A549 (cell line): ENCODE measurements around the gene NOTCH4. TPM values are rescaled to one million over a fixed set of nuclear protein-coding genes. Genes with fewer than 3 reads are reported as not detected.

Experiments used
- ATAC-seq, 2 experiments: fragments of 200-7000 bp in 1 of 2; fragments of >200 bp in 1 of 2; cut with Nextera tagmentation in 1 of 2; cut with Tn5 transposase in 1 of 2; 3 replicates each; pipeline versions ENCODE4 v1.8.0 to v1.9.1; 2018 to 2020; ENCODE audit warnings: mild to moderate bottlenecking in 1 of 2, moderate library complexity in 1 of 2
- CTCF ChIA-PET: fragments of 300-600 bp; sonication (Branson Sonifier 250); formaldehyde crosslinking; extraction: SDS; loops from one replicate; lab custom pipeline; 2021; ENCODE audit warnings: antibody characterized with exemption, inconsistent platforms; lab: Yijun Ruan, JAX
- POLR2A ChIA-PET: fragments of 350-600 bp; formaldehyde crosslinking; extraction: SDS; loops from one replicate; lab custom pipeline; 2021; ENCODE audit warnings: antibody characterized with exemption, inconsistent platforms; lab: Yijun Ruan, JAX
- DNase-seq, 2 experiments: peaks; one replicate each; pipeline versions ENCODE4 v3.0.0 to v3.0.0-alpha.2; 2011 to 2016; ENCODE audit warnings: low read depth in 1 of 2, low spot score in 1 of 2
- FAIRE-seq: peaks from 2 replicates; lab custom pipeline; 2011; peaks lifted over from hg19 to GRCh38; lab: Jason Lieb, UNC
- H3K27ac ChIP-seq, 2 experiments: fragments of >200 bp; sonication (Bioruptor Twin); formaldehyde crosslinking; 3 replicates each; pipeline ENCODE4 v1.5.1; 2016 to 2017
- H3K4me1 ChIP-seq: fragments of >200 bp; sonication (Bioruptor Twin); formaldehyde crosslinking; 3 replicates; pipeline ENCODE4 v1.6.1; 2016
- H3K4me2 ChIP-seq: fragments of >200 bp; sonication (Bioruptor Twin); formaldehyde crosslinking; 3 replicates; pipeline ENCODE4 v1.6.1; 2016
- H3K4me3 ChIP-seq: fragments of >200 bp; sonication (Bioruptor Twin); formaldehyde crosslinking; 3 replicates; pipeline ENCODE4 v1.5.1; 2016
- H3K9me3 ChIP-seq: fragments of >200 bp; sonication (Bioruptor Twin); formaldehyde crosslinking; 3 replicates; pipeline ENCODE4 v1.6.1; 2016
- BHLHE40 ChIP-seq: IDR thresholded peaks from 2 replicates; pipeline ENCODE4 v1.6.1; 2012; ENCODE audit warnings: low read depth, low read length, inconsistent platforms
- CBX8 ChIP-seq: fragments of 200-600 bp; sonication (generic); IDR thresholded peaks from 2 replicates; pipeline ENCODE4 v1.6.1; 2016
- CEBPB ChIP-seq, 2 experiments: fragments of >200 bp in 1 of 2; sonication (Bioruptor Twin) in 1 of 2; formaldehyde crosslinking in 1 of 2; IDR thresholded peaks; 2 replicates each; pipeline ENCODE4 v1.6.1; 2012 to 2016
- CTCF ChIP-seq: fragments of >200 bp; sonication (Bioruptor Twin); formaldehyde crosslinking; IDR thresholded peaks from 3 replicates; pipeline ENCODE4 v1.5.1; 2016
- EHMT2 ChIP-seq: fragments of 200-600 bp; sonication (generic); IDR thresholded peaks from 2 replicates; pipeline ENCODE4 v1.6.1; 2016; ENCODE audit warnings: antibody characterized with exemption, low read depth, mild to moderate bottlenecking, moderate library complexity
- EP300 ChIP-seq, 2 experiments: fragments of >200 bp; sonication (Bioruptor Twin); formaldehyde crosslinking; IDR thresholded peaks; 2 replicates in 1 of 2; 3 replicates in 1 of 2; pipeline ENCODE4 v1.6.1; 2016 to 2017
- ESRRA ChIP-seq: fragments of 150-350 bp; IDR thresholded peaks from 2 replicates; pipeline ENCODE4 v1.6.1; 2014; ENCODE audit warnings: mild to moderate bottlenecking, low read length, borderline replicate concordance
- FOSB ChIP-seq: fragments of 250-450 bp; sonication (Bioruptor Pico); IDR thresholded peaks from 2 replicates; pipeline ENCODE4 v1.5.0; 2020; ENCODE audit warnings: mild to moderate bottlenecking, moderate library complexity
- FOSL2 ChIP-seq, 2 experiments: fragments of 450-650 bp in 1 of 2; fragments of >200 bp in 1 of 2; sonication (Bioruptor Twin) in 1 of 2; formaldehyde crosslinking; IDR thresholded peaks; 2 replicates each; pipeline versions ENCODE4 v1.5.0 to v1.6.1; 2016 to 2020; ENCODE audit warnings: mild to moderate bottlenecking in 1 of 2, moderate library complexity in 1 of 2
- FOXS1 ChIP-seq: fragments of 250-450 bp; sonication (Bioruptor Pico); IDR thresholded peaks from 2 replicates; pipeline ENCODE4 v1.5.0; 2020; ENCODE audit warnings: mild to moderate bottlenecking, moderate library complexity
- GATA3 ChIP-seq: IDR thresholded peaks from 2 replicates; pipeline ENCODE4 v1.6.1; 2012; ENCODE audit warnings: borderline replicate concordance
- HEYL ChIP-seq: fragments of 250-450 bp; sonication (Bioruptor Pico); IDR thresholded peaks from 2 replicates; pipeline ENCODE4 v1.8.0; 2021; ENCODE audit warnings: mild to moderate bottlenecking, moderate library complexity
- JUN ChIP-seq, 2 experiments: fragments of >200 bp; sonication (Bioruptor Twin); formaldehyde crosslinking; IDR thresholded peaks; 2 replicates in 1 of 2; 3 replicates in 1 of 2; pipeline ENCODE4 v1.6.1; 2016 to 2017
- JUNB ChIP-seq: fragments of >200 bp; sonication (Bioruptor Twin); formaldehyde crosslinking; IDR thresholded peaks from 2 replicates; pipeline ENCODE4 v1.6.1; 2016
- KDM5A ChIP-seq: fragments of 200-600 bp; sonication (generic); IDR thresholded peaks from 2 replicates; pipeline ENCODE4 v1.6.1; 2016; ENCODE audit warnings: antibody characterized with exemption, mild to moderate bottlenecking
- MAFK ChIP-seq: fragments of 450-650 bp; IDR thresholded peaks from 2 replicates; pipeline ENCODE4 v1.6.1; 2014; ENCODE audit not compliant: partially characterized antibody
- MAZ ChIP-seq: fragments of 150-350 bp; IDR thresholded peaks from 2 replicates; pipeline ENCODE4 v1.6.1; 2014; ENCODE audit warnings: antibody characterized with exemption, low read depth, low read length, borderline replicate concordance
- MYC ChIP-seq: IDR thresholded peaks from 2 replicates; pipeline ENCODE4 v1.6.1; 2012; ENCODE audit warnings: mild to moderate bottlenecking, inconsistent platforms, low read length, improper control_type of control experiment, borderline replicate concordance
- NFE2L2 ChIP-seq: fragments of 150-350 bp; conservative IDR thresholded peaks from 2 replicates; pipeline ENCODE4 v1.6.1; 2014; ENCODE audit warnings: low read length
- PBX3 ChIP-seq: IDR thresholded peaks from 2 replicates; pipeline ENCODE4 v1.6.1; 2012
- PHF8 ChIP-seq: fragments of 200-600 bp; sonication (generic); IDR thresholded peaks from 2 replicates; pipeline ENCODE4 v1.6.1; 2016; ENCODE audit warnings: low read depth, mild to moderate bottlenecking, antibody characterized with exemption, moderate library complexity, borderline replicate concordance
- RAD21 ChIP-seq, 2 experiments: fragments of >200 bp in 1 of 2; sonication (Bioruptor Twin) in 1 of 2; formaldehyde crosslinking in 1 of 2; IDR thresholded peaks in 1 of 2; conservative IDR thresholded peaks in 1 of 2; 2 replicates in 1 of 2; 3 replicates in 1 of 2; pipeline ENCODE4 v1.6.1; 2012 to 2018; ENCODE audit warnings: inconsistent platforms in 1 of 2
- RNF2 ChIP-seq: fragments of 200-600 bp; sonication (generic); IDR thresholded peaks from 2 replicates; pipeline ENCODE4 v1.6.1; 2016; ENCODE audit warnings: low read depth, mild to moderate bottlenecking, antibody characterized with exemption, moderate library complexity, borderline replicate concordance
- SREBF2 ChIP-seq: fragments of 450-650 bp; IDR thresholded peaks from 2 replicates; pipeline ENCODE4 v1.6.1; 2014; ENCODE audit warnings: mild to moderate bottlenecking, moderate library complexity
- TFCP2L1 ChIP-seq: fragments of 250-450 bp; sonication (Bioruptor Pico); IDR thresholded peaks from 2 replicates; pipeline ENCODE4 v1.5.0; 2021; ENCODE audit warnings: mild to moderate bottlenecking
- ZFP36 ChIP-seq: fragments of 450-650 bp; IDR thresholded peaks from 2 replicates; pipeline ENCODE4 v1.6.1; 2014; ENCODE audit warnings: borderline replicate concordance; ENCODE audit not compliant: partially characterized antibody
- ZSCAN20 ChIP-seq: fragments of 250-450 bp; sonication (Bioruptor Pico); IDR thresholded peaks from 2 replicates; pipeline ENCODE4 v1.8.0; 2022; ENCODE audit warnings: mild to moderate bottlenecking, moderate library complexity
- WGBS: methylation state at CpG from one replicate; pipeline ENCODE4 v1.1.6; 2017; ENCODE audit errors: missing lambda C conversion rate; 5-methylcytosine and 5-hydroxymethylcytosine counted together
- polyA plus RNA-seq, 4 experiments: library from polyadenylated mRNA; depleted of rRNA in 3 of 4; stranded (reverse); fragments of >200 nt; fragmentation: RNase III in 1 of 4; extraction: RNeasy Plus Mini Kit Qiagen cat#74134 plus additional on column Dnase treatment in 1 of 4; gene quantifications; 2 replicates in 3 of 4; 3 replicates in 1 of 4; pipeline ENCODE4 v1.2.3, GENCODE V29; 2011 to 2017
- TF ChIP-seq, protein P1 (sequence below): fragments of 250-450 bp; sonication (Bioruptor Pico); IDR thresholded peaks from 2 replicates; pipeline ENCODE4 v1.5.0; 2020; ENCODE audit warnings: low read depth, mild to moderate bottlenecking, moderate library complexity
- TF ChIP-seq, protein P2 (sequence below): IDR thresholded peaks from 2 replicates; pipeline ENCODE4 v1.6.1; 2012; ENCODE audit warnings: low read depth, borderline replicate concordance

Gene NOTCH4
- polyA plus RNA-seq, 2 of the 4 experiments (the other 2 are of a cell fraction): 0.32 to 0.70 TPM

DNA sequence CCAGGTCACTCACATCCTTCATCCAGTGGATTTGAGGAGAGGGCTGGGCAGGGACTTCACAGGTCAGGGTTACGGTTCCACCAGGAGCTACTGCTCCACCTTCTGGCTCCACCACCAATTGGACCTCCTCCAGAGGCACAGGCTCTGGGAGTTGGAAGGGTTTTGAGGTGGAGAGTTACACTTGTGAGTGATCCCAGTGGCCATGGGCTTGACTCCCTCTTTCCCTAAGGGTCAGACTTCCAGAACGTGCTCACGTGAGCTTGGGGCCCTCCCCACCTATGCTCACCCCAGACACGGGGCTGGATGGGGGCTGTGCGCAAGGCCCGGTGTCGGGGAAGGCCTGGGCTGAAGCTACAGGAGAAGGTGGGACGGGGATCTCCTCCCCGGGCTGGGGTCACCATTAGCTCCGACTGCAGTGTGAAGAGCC lies 41.3 kb downstream of the NOTCH4 start:
- CTCF ChIA-PET: interaction anchor here (0.6 to 1.7 kb wide), 4 partner anchors 12 to 64 kb away, joined by 4 to 6 read pairs (median 5); no protein-coding TSS in a partner anchor
- ATAC-seq: no peak

DNA sequence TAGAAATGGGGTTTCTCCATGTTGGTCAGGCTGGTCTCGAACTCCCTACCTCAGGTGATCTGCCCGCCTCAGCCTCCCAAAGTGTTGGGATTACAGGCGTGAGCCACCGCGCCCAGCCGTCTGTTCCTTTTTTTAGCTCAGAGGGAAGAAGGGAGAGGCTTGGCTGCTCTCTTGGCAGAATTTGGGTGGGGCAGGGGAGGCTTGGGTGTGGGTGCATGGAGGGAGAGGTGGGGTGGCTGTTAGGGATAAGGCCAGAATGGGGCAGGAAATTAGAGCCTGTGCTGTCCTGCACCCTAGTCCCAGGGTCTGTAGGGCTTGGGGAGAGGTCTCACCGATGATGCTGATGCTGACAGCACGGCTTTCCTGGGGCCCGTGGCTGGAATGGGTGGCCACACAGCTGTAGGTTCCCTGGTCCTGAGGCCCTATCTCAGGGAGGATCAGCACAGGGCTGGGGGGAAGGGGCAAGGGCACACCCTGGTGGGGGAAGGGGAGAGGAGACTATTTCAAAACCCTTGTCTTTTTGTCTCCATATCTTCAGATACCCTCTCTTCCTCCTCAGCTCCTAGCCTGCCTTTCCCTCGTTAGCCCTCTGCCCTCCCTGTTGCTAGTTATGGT lies 41.8 kb downstream of the NOTCH4 start:
- no peak for ATAC-seq
- no peak for FAIRE-seq
- Histone ChIP-seq H3K9me3 (no peaks in the 10 kb centered on the region), H3K4me2 (no peak overlapping the region), H3K4me1 (peaks cover 25% of the 10 kb centered on the region), H3K4me3 (no peak overlapping the region), H3K27ac (no peak overlapping the region)
- DNase-seq: no peak
- ChIA-PET CTCF (interaction anchor here (0.9 to 1.7 kb wide), 4 partner anchors 12 to 134 kb away, joined by 3 to 6 read pairs (median 5); no protein-coding TSS in a partner anchor), POLR2A (interaction anchor here (1.3 kb wide), 1 partner anchor 14 kb away, joined by 3 read pairs; no protein-coding TSS in a partner anchor)
- 92% methylated on average over 8 of the region's 10 CpGs for WGBS
- no peak for TF ChIP-seq ZFP36
- no peak for TF ChIP-seq FOXS1 (CRISPR knock-in tag)
- no peak for TF ChIP-seq BHLHE40
- TF ChIP-seq JUN (IDR thresholded peaks at IDR 0.05): no peak
- TF ChIP-seq PBX3: no peak
- no peak for TF ChIP-seq KDM5A
- TF ChIP-seq EHMT2: no peak
- no peak for TF ChIP-seq TFCP2L1 (CRISPR knock-in tag)
- TF ChIP-seq RAD21 (conservative IDR thresholded peaks at IDR 0.05 in 1 of 2, IDR thresholded peaks at IDR 0.05 in 1 of 2): no peak
- TF ChIP-seq CEBPB (IDR thresholded peaks at IDR 0.05): no peak
- TF ChIP-seq, protein P1, sequence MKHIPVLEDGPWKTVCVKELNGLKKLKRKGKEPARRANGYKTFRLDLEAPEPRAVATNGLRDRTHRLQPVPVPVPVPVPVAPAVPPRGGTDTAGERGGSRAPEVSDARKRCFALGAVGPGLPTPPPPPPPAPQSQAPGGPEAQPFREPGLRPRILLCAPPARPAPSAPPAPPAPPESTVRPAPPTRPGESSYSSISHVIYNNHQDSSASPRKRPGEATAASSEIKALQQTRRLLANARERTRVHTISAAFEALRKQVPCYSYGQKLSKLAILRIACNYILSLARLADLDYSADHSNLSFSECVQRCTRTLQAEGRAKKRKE (CRISPR knock-in tag): no peak
- no peak for TF ChIP-seq CTCF
- TF ChIP-seq SREBF2: no peak
- TF ChIP-seq ESRRA: no peak
- no peak for TF ChIP-seq FOSL2 (IDR thresholded peaks at IDR 0.05)
- TF ChIP-seq FOSL2 (CRISPR knock-in tag; IDR thresholded peaks at IDR 0.05): no peak
- TF ChIP-seq MYC: no peak
- no peak for TF ChIP-seq JUNB

More for the DNA sequence above, 41.3 kb downstream of the NOTCH4 start:
- Histone ChIP-seq H3K4me3 (no peak overlapping the region), H3K9me3 (no peaks in the 10 kb centered on the region), H3K27ac (no peak overlapping the region), H3K4me1 (peaks cover 25% of the 10 kb centered on the region), H3K4me2 (no peak overlapping the region)
- DNase-seq (no peak), FAIRE-seq (no peak)
- TF ChIP-seq EP300 (IDR thresholded peaks at IDR 0.05) (no peak), SREBF2 (no peak), JUN (IDR thresholded peaks at IDR 0.05) (no peak), MAZ (no peak), ZSCAN20 (no peak), GATA3 (no peak), RNF2 (no peak), FOSB (CRISPR knock-in tag) (no peak), NFE2L2 (no peak), MAFK (no peak), HEYL (CRISPR knock-in tag) (no peak), CBX8 (no peak), CTCF (no peak), PHF8 (no peak), FOXS1 (CRISPR knock-in tag) (no peak)
- TF ChIP-seq, protein P2, sequence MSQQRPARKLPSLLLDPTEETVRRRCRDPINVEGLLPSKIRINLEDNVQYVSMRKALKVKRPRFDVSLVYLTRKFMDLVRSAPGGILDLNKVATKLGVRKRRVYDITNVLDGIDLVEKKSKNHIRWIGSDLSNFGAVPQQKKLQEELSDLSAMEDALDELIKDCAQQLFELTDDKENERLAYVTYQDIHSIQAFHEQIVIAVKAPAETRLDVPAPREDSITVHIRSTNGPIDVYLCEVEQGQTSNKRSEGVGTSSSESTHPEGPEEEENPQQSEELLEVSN: no peak
- WGBS: 80% methylated on average over 1 of the region's 10 CpGs
- POLR2A ChIA-PET: interaction anchor here (1.3 kb wide), 1 partner anchor 13 kb away, joined by 3 read pairs; no protein-coding TSS in a partner anchor
